PC-3 (cell line): ENCODE measurements around the gene TBX3. TPM values are rescaled to one million over a fixed set of nuclear protein-coding genes. Genes with fewer than 3 reads are reported as not detected.

ENCODE experiments used
- ATAC-seq: fragments of 200-7000 bp; cut with Tn5 transposase; 2 replicates; pipeline ENCODE4 v1.9.1; 2020; ENCODE audit warnings: mild to moderate bottlenecking, moderate library complexity
- BruUV-seq: library from RNA; stranded (reverse); fragments of 400-500 nt; replicated peaks from 2 replicates; lab custom pipeline; 2021; lab: Mats Ljungman, UMichigan
- CTCF ChIA-PET: fragments of 300-600 bp; sonication (Branson Sonifier 250); formaldehyde crosslinking; loops from one replicate; lab custom pipeline; 2022; ENCODE audit warnings: antibody characterized with exemption; lab: Charles Lee
- POLR2A ChIA-PET: fragments of 300-600 bp; sonication (Branson Sonifier 250); formaldehyde crosslinking; loops from one replicate; lab custom pipeline; 2022; ENCODE audit warnings: antibody characterized with exemption; ENCODE audit not compliant: unreplicated experiment; lab: Charles Lee
- DNase-seq: peaks from one replicate; pipeline ENCODE4 v3.0.0-alpha.2; 2015
- H2AFZ ChIP-seq: fragments of 300-600 bp; sonication (generic); 2 replicates; pipeline ENCODE4 v1.6.0; 2016; ENCODE audit warnings: antibody characterized with exemption, low read length
- H3F3A ChIP-seq: fragments of 300-600 bp; sonication (generic); one replicate; pipeline ENCODE4 v1.6.0; 2017; ENCODE audit warnings: antibody characterized with exemption, low read length, control low read depth, mild to moderate bottlenecking; ENCODE audit not compliant: unreplicated experiment
- H3K27ac ChIP-seq: fragments of 300-600 bp; sonication (generic); 2 replicates; pipeline ENCODE4 v1.5.1; 2016; ENCODE audit warnings: mild to moderate bottlenecking, low read length
- H3K27me3 ChIP-seq: fragments of 300-600 bp; sonication (generic); 2 replicates; pipeline ENCODE4 v1.6.1; 2016; ENCODE audit warnings: low read length, mixed read lengths
- H3K36me3 ChIP-seq: fragments of 300-600 bp; sonication (generic); 2 replicates; pipeline ENCODE4 v1.6.1; 2016; ENCODE audit warnings: low read depth, mixed run types, low read length, mixed read lengths
- H3K4me1 ChIP-seq: fragments of 300-600 bp; sonication (generic); 2 replicates; pipeline ENCODE4 v1.5.1; 2016; ENCODE audit warnings: low read length; ENCODE audit not compliant: insufficient read depth
- H3K4me2 ChIP-seq: fragments of 300-600 bp; sonication (generic); 2 replicates; pipeline ENCODE4 v1.6.0; 2016; ENCODE audit warnings: low read length
- H3K4me3 ChIP-seq: fragments of 300-600 bp; sonication (generic); 2 replicates; pipeline ENCODE4 v1.5.1; 2016; ENCODE audit warnings: mild to moderate bottlenecking, low read length, mixed read lengths
- H3K79me2 ChIP-seq: fragments of 300-600 bp; sonication (generic); 2 replicates; pipeline ENCODE4 v1.6.1; 2017; ENCODE audit warnings: low read length, mixed read lengths
- H3K9ac ChIP-seq: fragments of 300-600 bp; sonication (generic); 2 replicates; pipeline ENCODE4 v1.6.0; 2016; ENCODE audit warnings: mild to moderate bottlenecking, low read length
- H3K9me2 ChIP-seq: fragments of 300-600 bp; sonication (generic); replicated peaks from 2 replicates; pipeline ENCODE4 v1.6.1; 2016; ENCODE audit warnings: mixed run types, low read length, mixed read lengths
- H3K9me3 ChIP-seq: fragments of 300-600 bp; sonication (generic); 2 replicates; pipeline ENCODE4 v1.6.1; 2016; ENCODE audit warnings: low read length, mixed read lengths
- H4K20me1 ChIP-seq: fragments of 300-600 bp; sonication (generic); 2 replicates; pipeline ENCODE4 v1.6.1; 2016; ENCODE audit warnings: low read length, mixed read lengths
- CTCF ChIP-seq: fragments of 300-600 bp; sonication (generic); conservative IDR thresholded peaks from 2 replicates; pipeline ENCODE4 v1.5.1; 2017; ENCODE audit warnings: antibody characterized with exemption, low read depth, mild to moderate bottlenecking, low read length
- EZH2 ChIP-seq: fragments of 300-600 bp; sonication (generic); IDR thresholded peaks from one replicate; pipeline ENCODE4 v1.6.1; 2017; ENCODE audit warnings: antibody characterized with exemption, mild to moderate bottlenecking, low read length; ENCODE audit not compliant: unreplicated experiment
- EZH2phosphoT487 ChIP-seq: fragments of 300-600 bp; sonication (generic); IDR thresholded peaks from 2 replicates; pipeline ENCODE4 v1.6.1; 2018; ENCODE audit warnings: mild to moderate bottlenecking, antibody characterized with exemption, low read length, borderline replicate concordance
- intact Hi-C: fragments of 100-400 bp; cut with micrococcal nuclease; formaldehyde crosslinking; loops from 2 replicates; pipeline ENCODE4 v1.9.0; 2023
- total RNA-seq: library from RNA; depleted of rRNA; stranded (reverse); fragments of >200 nt; gene quantifications from 2 replicates; pipeline ENCODE4 v1.2.3, GENCODE V29; 2014

The TBX3 gene
- total RNA-seq, 1 experiment from 2014 or later, result 89.4 TPM

GRCh38 chr12:114682106-114682784 is 1.7 kb downstream of the TBX3 start:
- H3K9me2 ChIP-seq, result no peaks in the 10 kb centered on the region
- POLR2A ChIA-PET, result interaction anchor here (0.7 kb wide), 1 partner anchor 88 kb away, joined by 4 read pairs; no protein-coding TSS in a partner anchor
- H3K4me1 ChIP-seq, result peaks cover 35% of the 10 kb centered on the region
- ATAC-seq, result no peak
- peak; percentile 20 for DNase-seq
- no peak overlapping the region for H2AFZ ChIP-seq
- no peaks in the 10 kb centered on the region for H3K27me3 ChIP-seq
- CTCF ChIA-PET, result no interaction called here
- no TSS peak for BruUV-seq
- H3K9me3 ChIP-seq, result no peaks in the 10 kb centered on the region
- peak overlapping the region; percentile 97 for H3K9ac ChIP-seq
- peaks cover 81% of the 10 kb centered on the region for H3K79me2 ChIP-seq
- intact Hi-C loops, result loop anchor here (5.0 kb wide), 3 partner anchors 250 to 670 kb away; no protein-coding TSS in a partner anchor
- peak overlapping the region; percentile 92 for H3K4me2 ChIP-seq
- peaks cover 53% of the 10 kb centered on the region for H3K36me3 ChIP-seq
- H3K4me3 ChIP-seq, result peak overlapping the region; percentile 94
- peak overlapping the region; percentile 95 for H3K27ac ChIP-seq
- H4K20me1 ChIP-seq, result peaks cover 56% of the 10 kb centered on the region
- no peaks in the 10 kb centered on the region for H3F3A ChIP-seq
- TF ChIP-seq EZH2 (no peak), CTCF (no peak)

GRCh38 chr12:114681116-114681871 is 2.7 kb downstream of the TBX3 start:
- intact Hi-C loops, result loop anchor here (1.0 to 5.0 kb wide), 4 partner anchors 11 to 671 kb away; no protein-coding TSS in a partner anchor
- Histone ChIP-seq H3K4me2 (peak overlapping the region; percentile 92), H3K9me2 (no peaks in the 10 kb centered on the region), H4K20me1 (peaks cover 56% of the 10 kb centered on the region), H3K79me2 (peaks cover 90% of the 10 kb centered on the region), H3K27ac (peak overlapping the region; percentile 95), H3K9me3 (no peaks in the 10 kb centered on the region), H3K36me3 (peaks cover 59% of the 10 kb centered on the region), H2AFZ (no peak overlapping the region), H3K9ac (peak overlapping the region; percentile 97), H3K4me3 (peak overlapping the region; percentile 94), H3K27me3 (no peaks in the 10 kb centered on the region), H3F3A (peaks cover 5% of the 10 kb centered on the region), H3K4me1 (peaks cover 45% of the 10 kb centered on the region)
- DNase-seq, result peak; percentile 55
- BruUV-seq, result no TSS peak
- POLR2A ChIA-PET, result no interaction called here
- no peak for TF ChIP-seq EZH2phosphoT487
- no peak for TF ChIP-seq EZH2
- no peak for TF ChIP-seq CTCF
- no peak for ATAC-seq
- CTCF ChIA-PET, result interaction anchor here (0.6 kb wide), 1 partner anchor 475 kb away, joined by 10 read pairs; no protein-coding TSS in a partner anchor
